ENCODE measurements around the gene SLC44A5.

DNA sequence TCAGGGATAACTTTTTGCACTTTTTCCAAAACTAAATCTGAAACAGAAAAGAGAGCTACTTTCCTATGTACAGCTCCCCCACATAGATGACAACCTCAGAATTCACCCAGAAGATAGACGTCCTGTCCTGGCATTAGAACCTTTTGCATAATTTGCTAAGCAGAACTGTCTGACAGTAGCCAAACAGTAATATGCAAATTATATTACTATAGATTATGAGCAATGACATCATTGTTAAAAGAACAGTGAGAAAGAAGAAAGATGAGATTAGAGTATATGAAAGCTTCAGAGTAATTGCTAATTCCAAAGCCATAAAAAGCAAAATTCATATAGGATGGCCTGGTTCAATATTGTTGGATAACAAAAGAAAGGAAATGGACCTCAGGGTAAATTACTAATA, 43.7 kb downstream of the SLC44A5 start:
- TF ChIP-seq CEBPB (IDR thresholded peaks at IDR 0.05; ENCODE audit: borderline replicate concordance in 1 of 2, low read depth in 2 of 2, low read length in 2 of 2), result no peak
- no peak for TF ChIP-seq CHD4 (IDR thresholded peaks at IDR 0.05)
- TF ChIP-seq CBX5 (IDR thresholded peaks at IDR 0.05; ENCODE audit: low read depth), result no peak
- TF ChIP-seq RAD21 (IDR thresholded peaks at IDR 0.05; ENCODE audit: insufficient read depth, low read depth, low read length), result no peak
- no peak for TF ChIP-seq BMI1 (IDR thresholded peaks at IDR 0.05; ENCODE audit: borderline replicate concordance)
- TF ChIP-seq EP300 (IDR thresholded peaks at IDR 0.05; ENCODE audit: borderline replicate concordance in 1 of 2, control insufficient read depth in 1 of 2, low read depth in 2 of 2, low read length in 2 of 2), result no peak

Data from GM12878 (cell line).